ENCODE measurements around the gene TBCD. TPM values are rescaled to one million over a fixed set of nuclear protein-coding genes. Genes with fewer than 3 reads are reported as not detected.

Gene TBCD
- total and polyA plus RNA-seq, 12 donors = 41.3 to 107 (median 52.4) TPM

GRCh38 chr17:82937411-82938371 lies 185.8 kb downstream of the TBCD start:
- Histone ChIP-seq H3K9me3 (no peaks in the 10 kb centered on the region), H3K36me3 (peaks cover 0 to 100% (median 46%) of the 10 kb centered on the region in 9 donors), H3K4me3 (no peak overlapping the region), H3K4me1 (no peaks in the 10 kb centered on the region), H3K27ac (no peak overlapping the region), H3K27me3 (no peaks in the 10 kb centered on the region)
- 92 to 95% methylated on average over 53 of the region's 53 CpGs for WGBS, 2 donors
- ATAC-seq (no peak), DNase-seq (peak in 1 of 2 donors; percentile 7)
- intact Hi-C loops (cut with DNase I) = no loop called here
- TF ChIP-seq CTCF (IDR thresholded peaks at IDR 0.05) = no peak

- Histone ChIP-seq H3K27me3 (no peaks in the 10 kb centered on the region), H3K36me3 (peaks cover 4 to 100% (median 54%) of the 10 kb centered on the region in 9 donors), H3K9me3 (peaks cover 0 to 3% (median 0%) of the 10 kb centered on the region in 11 donors), H3K4me3 (no peak overlapping the region), H3K4me1 (no peaks in the 10 kb centered on the region), H3K27ac (no peak overlapping the region)
- WGBS, 2 donors = 94 to 96% methylated on average over 8 of the region's 8 CpGs
- intact Hi-C loops (cut with DNase I) = no loop called here
- ATAC-seq (no peak), DNase-seq (no peak)
- no peak for TF ChIP-seq CTCF (IDR thresholded peaks at IDR 0.05)
These were observed 186.6 kb downstream of the TBCD start for GRCh38 chr17:82938486-82938872.

GRCh38 chr17:82938873-82939620 lies 187.2 kb downstream of the TBCD start:
- Histone ChIP-seq H3K36me3 (peaks cover 6 to 100% (median 59%) of the 10 kb centered on the region in 9 donors), H3K9me3 (peaks cover 0 to 8% (median 4%) of the 10 kb centered on the region in 11 donors), H3K4me1 (no peaks in the 10 kb centered on the region), H3K27me3 (no peaks in the 10 kb centered on the region), H3K27ac (no peak overlapping the region), H3K4me3 (no peak overlapping the region)
- DNase-seq (peak in 1 of 2 donors; percentile 9), ATAC-seq (peak in 1 of 8 donors; percentile 20)
- intact Hi-C loops (cut with DNase I) = no loop called here
- WGBS, 2 donors = 93% methylated on average over 26 of the region's 26 CpGs
- TF ChIP-seq CTCF (IDR thresholded peaks at IDR 0.05) = no peak

- H3K27ac ChIP-seq = no peak overlapping the region
- no peaks in the 10 kb centered on the region for H3K27me3 ChIP-seq
- DNase-seq = no peak
- H3K9me3 ChIP-seq = peaks cover 0 to 15% (median 11%) of the 10 kb centered on the region in 11 donors
- no peak for TF ChIP-seq CTCF (IDR thresholded peaks at IDR 0.05)
- intact Hi-C loops (cut with DNase I) = no loop called here
- H3K4me1 ChIP-seq = no peaks in the 10 kb centered on the region
- no peak for ATAC-seq
- H3K4me3 ChIP-seq = no peak overlapping the region
- WGBS, 2 donors = 93 to 95% methylated on average over 10 of the region's 10 CpGs
- peaks cover 6 to 99% (median 65%) of the 10 kb centered on the region in 9 donors for H3K36me3 ChIP-seq
These were observed 187.8 kb downstream of the TBCD start for GRCh38 chr17:82939621-82940135.
